ENCODE data around the gene EN1.

EN1 gene

GRCh38 chr2:118830118-118830517 is 17.3 kb downstream of the EN1 start:
- DNase-seq (ENCODE audit: extremely low spot score, insufficient read length, low read depth) = no peak

GRCh38 chr2:118826093-118826492 is 21.4 kb downstream of the EN1 start:
- no peak for DNase-seq (ENCODE audit: extremely low spot score, insufficient read length, low read depth)
- no peak for FAIRE-seq

More at GRCh38 chr2:118830118-118830517, 17.3 kb downstream of the EN1 start:
- no peak for FAIRE-seq

- no peak for DNase-seq (ENCODE audit: extremely low spot score, insufficient read length, low read depth)
- no peak for FAIRE-seq
Measured at GRCh38 chr2:118823633-118824032, 23.8 kb downstream of the EN1 start.

- FAIRE-seq (no peak), DNase-seq (ENCODE audit: extremely low spot score, insufficient read length, low read depth) (no peak)
Measured at GRCh38 chr2:118822572-118822971, 24.9 kb downstream of the EN1 start.

GRCh38 chr2:118822015-118822414 is 25.4 kb downstream of the EN1 start:
- FAIRE-seq (no peak), DNase-seq (ENCODE audit: extremely low spot score, insufficient read length, low read depth) (no peak)

GRCh38 chr2:118817469-118817868 is 30.0 kb downstream of the EN1 start:
- FAIRE-seq = no peak
- DNase-seq (ENCODE audit: extremely low spot score, insufficient read length, low read depth) = no peak

GRCh38 chr2:118816669-118817068 is 30.8 kb downstream of the EN1 start:
- no peak for FAIRE-seq

GRCh38 chr2:118815731-118816130 is 31.7 kb downstream of the EN1 start:
- DNase-seq (ENCODE audit: extremely low spot score, insufficient read length, low read depth) (no peak), FAIRE-seq (no peak)

More at GRCh38 chr2:118816669-118817068, 30.8 kb downstream of the EN1 start:
- DNase-seq (ENCODE audit: extremely low spot score, insufficient read length, low read depth) = no peak

GRCh38 chr2:118815314-118815713 is 32.1 kb downstream of the EN1 start:
- FAIRE-seq (no peak), DNase-seq (ENCODE audit: extremely low spot score, insufficient read length, low read depth) (no peak)

GRCh38 chr2:118814368-118814767 is 33.1 kb downstream of the EN1 start:
- no peak for FAIRE-seq
- DNase-seq (ENCODE audit: extremely low spot score, insufficient read length, low read depth) = no peak

- no peak for FAIRE-seq
- no peak for DNase-seq (ENCODE audit: extremely low spot score, insufficient read length, low read depth)
Measured at GRCh38 chr2:118813601-118814339, 33.7 kb downstream of the EN1 start.

GRCh38 chr2:118813111-118813510 is 34.3 kb downstream of the EN1 start:
- no peak for FAIRE-seq
- no peak for DNase-seq (ENCODE audit: extremely low spot score, insufficient read length, low read depth)

GRCh38 chr2:118812552-118812951 is 34.9 kb downstream of the EN1 start:
- no peak for DNase-seq (ENCODE audit: extremely low spot score, insufficient read length, low read depth)
- no peak for FAIRE-seq

- FAIRE-seq (no peak), DNase-seq (ENCODE audit: extremely low spot score, insufficient read length, low read depth) (no peak)
Measured at GRCh38 chr2:118811514-118812115, 35.8 kb downstream of the EN1 start.

- no peak for FAIRE-seq
- no peak for DNase-seq (ENCODE audit: extremely low spot score, insufficient read length, low read depth)
Measured at GRCh38 chr2:118810766-118811165, 36.7 kb downstream of the EN1 start.

GRCh38 chr2:118808429-118808809 is 39.0 kb downstream of the EN1 start:
- FAIRE-seq (no peak), DNase-seq (ENCODE audit: extremely low spot score, insufficient read length, low read depth) (no peak)

- no peak for DNase-seq (ENCODE audit: extremely low spot score, insufficient read length, low read depth)
- FAIRE-seq = no peak
Measured at GRCh38 chr2:118807668-118808428, 39.6 kb downstream of the EN1 start.

- DNase-seq (ENCODE audit: extremely low spot score, insufficient read length, low read depth) (no peak), FAIRE-seq (no peak)
Measured at GRCh38 chr2:118806797-118807667, 40.4 kb downstream of the EN1 start.

- no peak for FAIRE-seq
- no peak for DNase-seq (ENCODE audit: extremely low spot score, insufficient read length, low read depth)
Measured at GRCh38 chr2:118805064-118805690, 42.3 kb downstream of the EN1 start.

GRCh38 chr2:118803012-118803411 is 44.4 kb downstream of the EN1 start:
- FAIRE-seq = no peak
- no peak for DNase-seq (ENCODE audit: extremely low spot score, insufficient read length, low read depth)
